Left ventricle myocardium inferior (tissue), 1 donor: Measurements from ENCODE around the gene PPP1R10. TPM values are rescaled to one million over a fixed set of nuclear protein-coding genes. Genes with fewer than 3 reads are reported as not detected.
A peak's percentile ranks its signal among the peaks of the same experiment; 100 is the strongest.
"Not testable (repeated sequence)": the region's sequence is repeated elsewhere in the genome, so short reads cannot be mapped to it uniquely, and the experiment has no call there.

Experiments used
- DNase-seq: peaks from one replicate; pipeline ENCODE4 v3.0.0-alpha.2; 2020
- H3K27ac ChIP-seq: fragments of 200-600 bp; replicated peaks from 2 replicates; pipeline ENCODE4 v1.8.0; 2021
- H3K27me3 ChIP-seq: fragments of 200-600 bp; 2 replicates; pipeline ENCODE4 v1.8.0; 2021; ENCODE audit warnings: low read depth
- H3K36me3 ChIP-seq: fragments of 200-600 bp; 2 replicates; pipeline ENCODE4 v1.8.0; 2021
- H3K4me1 ChIP-seq: fragments of 200-600 bp; 2 replicates; pipeline ENCODE4 v1.8.0; 2021
- H3K4me3 ChIP-seq: fragments of 200-600 bp; 2 replicates; pipeline ENCODE4 v1.8.0; 2021; ENCODE audit warnings: mild to moderate bottlenecking, moderate library complexity
- H3K9me3 ChIP-seq: fragments of 200-600 bp; replicated peaks from 2 replicates; pipeline ENCODE4 v1.8.0; 2021
- CTCF ChIP-seq: fragments of 200-600 bp; IDR thresholded peaks from 2 replicates; pipeline ENCODE4 v1.8.0; 2021; ENCODE audit warnings: antibody characterized with exemption, mild to moderate bottlenecking, borderline replicate concordance
- intact Hi-C: fragments of 100-400 bp; cut with micrococcal nuclease; formaldehyde crosslinking; loops from one replicate; pipeline ENCODE4 v1.11.0; 2022
- long read RNA-seq: library from polyadenylated mRNA; unstranded; transcript quantifications from one replicate; pipeline ENCODE4 v2.0.0, GENCODE V29; 2021
- total RNA-seq: library from RNA; stranded (reverse); fragmentation: NEBNext Ultra II Directional; extraction: Animal tissue kit (Norgen Biotek cat#: 25700); gene quantifications from one replicate; pipeline ENCODE4 v1.2.1, GENCODE V29; 2021
- donor health status: DM: no; HTN: yes; CAD: no; lungs with severe emphysema.

PPP1R10 gene
- 31.5 TPM for total RNA-seq
- long read RNA-seq, partial matches to known transcripts, result 12 of 14 reads
- long read RNA-seq, other reads (novel, unspliced or antisense), result 2 of 14 reads

- peak within 1 kb of the TSS; percentile 94 for H3K27ac ChIP-seq
- intact Hi-C loops, result no loop called here
- peaks cover 64% of the 10 kb centered on the region for H3K4me1 ChIP-seq
- peaks cover 43% of the 10 kb centered on the region for H3K36me3 ChIP-seq
- H3K9me3 ChIP-seq, result no peaks in the 10 kb centered on the region
- H3K27me3 ChIP-seq, result no peaks in the 10 kb centered on the region
- no peak for TF ChIP-seq CTCF
- peak; percentile 97 for DNase-seq
- peak within 1 kb of the TSS; percentile 94 for H3K4me3 ChIP-seq
Observed at GRCh38 chr6:30616811-30617564, at the start of gene PPP1R10. TSS of gene PPP1R10 (minus strand) at chr6:30617243. CDS start at chr6:30609944, 7,299 bp downstream.

- intact Hi-C loops, H3K27me3 ChIP-seq, H3K4me3 ChIP-seq, H3K4me1 ChIP-seq, DNase-seq, H3K27ac ChIP-seq, H3K9me3 ChIP-seq: not testable (repeated sequence)
- H3K36me3 ChIP-seq, result peaks cover 97% of the 10 kb centered on the region
Observed at GRCh38 chr6:30666300-30666699, 49.3 kb upstream of the PPP1R10 start.

GRCh38 chr6:30664994-30665767, 48.1 kb upstream of the PPP1R10 start:
- H3K27me3 ChIP-seq, result no peaks in the 10 kb centered on the region
- peaks cover 100% of the 10 kb centered on the region for H3K36me3 ChIP-seq
- no peaks in the 10 kb centered on the region for H3K9me3 ChIP-seq
- no peak overlapping the region for H3K4me3 ChIP-seq
- no peak for TF ChIP-seq CTCF
- DNase-seq, result no peak
- H3K27ac ChIP-seq, result no peak overlapping the region
- intact Hi-C loops, result no loop called here
- H3K4me1 ChIP-seq, result no peaks in the 10 kb centered on the region

- H3K4me1 ChIP-seq, H3K4me3 ChIP-seq, intact Hi-C loops, H3K27me3 ChIP-seq, H3K27ac ChIP-seq, DNase-seq, H3K9me3 ChIP-seq: not testable (repeated sequence)
- peaks cover 100% of the 10 kb centered on the region for H3K36me3 ChIP-seq
Observed at GRCh38 chr6:30657922-30658321, 40.9 kb upstream of the PPP1R10 start.

GRCh38 chr6:30657454-30657853, 40.4 kb upstream of the PPP1R10 start:
- H3K36me3 ChIP-seq, result peaks cover 100% of the 10 kb centered on the region
- no peaks in the 10 kb centered on the region for H3K4me1 ChIP-seq
- H3K9me3 ChIP-seq, result no peaks in the 10 kb centered on the region
- H3K27me3 ChIP-seq, result no peaks in the 10 kb centered on the region
- intact Hi-C loops, result no loop called here
- DNase-seq, result no peak
- no peak overlapping the region for H3K4me3 ChIP-seq
- no peak for TF ChIP-seq CTCF
- no peak overlapping the region for H3K27ac ChIP-seq

GRCh38 chr6:30656513-30656912, 39.5 kb upstream of the PPP1R10 start:
- no peak for TF ChIP-seq CTCF
- Histone ChIP-seq H3K36me3 (peaks cover 100% of the 10 kb centered on the region), H3K27ac (no peak overlapping the region), H3K27me3 (no peaks in the 10 kb centered on the region), H3K4me1 (no peaks in the 10 kb centered on the region), H3K4me3 (no peak overlapping the region), H3K9me3 (no peaks in the 10 kb centered on the region)
- intact Hi-C loops, result no loop called here
- DNase-seq, result no peak
